CD4-positive, alpha-beta memory T cell (primary cell): ENCODE results near the gene CTDP1. TPM values are rescaled to one million over a fixed set of nuclear protein-coding genes. Genes with fewer than 3 reads are reported as not detected.

ENCODE experiments used
- CTCF ChIA-PET: fragments of 350-600 bp; sonication (Branson Sonifier 250); formaldehyde crosslinking; loops from one replicate; lab custom pipeline; 2021; ENCODE audit warnings: inconsistent platforms; ENCODE audit not compliant: partially characterized antibody; lab: Charles Lee
- POLR2A ChIA-PET: fragments of 350-600 bp; sonication (Branson Sonifier 250); formaldehyde crosslinking; loops from one replicate; lab custom pipeline; 2021; ENCODE audit not compliant: partially characterized antibody; lab: Charles Lee
- DNase-seq, 5 donors: peaks; one replicate each; pipeline versions ENCODE4 v3.0.0 to v3.0.0-alpha.2; 2020 to 2022; ENCODE audit warnings: mixed read lengths in 1 of 5
- H3K27ac ChIP-seq: one replicate; pipeline ENCODE4 v1.7.0; 2013; ENCODE audit warnings: low read depth, low read length
- H3K27me3 ChIP-seq: 2 replicates; pipeline ENCODE4 v1.7.0; 2013; ENCODE audit warnings: mild to moderate bottlenecking, low read length, moderate library complexity; ENCODE audit not compliant: insufficient read depth
- H3K36me3 ChIP-seq: 2 replicates; pipeline ENCODE4 v1.7.0; 2013; ENCODE audit warnings: mild to moderate bottlenecking, low read length, moderate library complexity; ENCODE audit not compliant: insufficient read depth
- H3K4me1 ChIP-seq: 2 replicates; pipeline ENCODE4 v1.7.0; 2013; ENCODE audit warnings: mild to moderate bottlenecking, low read length, moderate library complexity; ENCODE audit not compliant: insufficient read depth
- H3K4me3 ChIP-seq, 2 donors: one replicate each; pipeline ENCODE4 v1.7.0; 2013; ENCODE audit warnings: low read length in 2 of 2, mild to moderate bottlenecking in 1 of 2
- H3K9me3 ChIP-seq, 2 donors: one replicate each; pipeline ENCODE4 v1.7.0; 2013; ENCODE audit warnings: low read length in 2 of 2, control low read depth in 1 of 2; ENCODE audit not compliant: control insufficient read depth in 1 of 2
- H3K27ac Mint-ChIP-seq, 7 donors: one replicate each; pipeline ENCODE4 v1.8.0; 2020 to 2021; ENCODE audit warnings: mixed read lengths in 7 of 7, mild to moderate bottlenecking in 6 of 7, inconsistent platforms in 3 of 7, moderate library complexity in 3 of 7
- H3K27me3 Mint-ChIP-seq, 2 donors: one replicate each; pipeline ENCODE4 v1.8.0; 2020 to 2021; ENCODE audit warnings: mixed read lengths in 2 of 2
- H3K36me3 Mint-ChIP-seq, 2 donors: one replicate each; pipeline ENCODE4 v1.8.0; 2020 to 2021; ENCODE audit warnings: mixed read lengths in 2 of 2, inconsistent platforms in 1 of 2, mild to moderate bottlenecking in 1 of 2
- H3K4me1 Mint-ChIP-seq, 4 donors: one replicate each; pipeline ENCODE4 v1.8.0; 2020 to 2021; ENCODE audit warnings: mixed read lengths in 4 of 4, mild to moderate bottlenecking in 1 of 4
- H3K4me3 Mint-ChIP-seq, 8 donors: one replicate each; pipeline ENCODE4 v1.8.0; 2020 to 2021; ENCODE audit warnings: mixed read lengths in 8 of 8, mild to moderate bottlenecking in 7 of 8, moderate library complexity in 6 of 8, inconsistent platforms in 3 of 8
- H3K9me3 Mint-ChIP-seq, 8 donors: one replicate each; pipeline ENCODE4 v1.8.0; 2020 to 2021; ENCODE audit warnings: mixed read lengths in 8 of 8, mild to moderate bottlenecking in 5 of 8, inconsistent platforms in 3 of 8, moderate library complexity in 1 of 8
- intact Hi-C: fragments of 100-400 bp; cut with micrococcal nuclease; formaldehyde crosslinking; loops from one replicate; pipeline ENCODE4 v1.15.1; 2023
- polyA plus RNA-seq, 2 donors: library from polyadenylated mRNA; unstranded; fragments of 300-500 nt; fragmentation: Illumina TruSeq; gene quantifications; one replicate each; pipeline ENCODE4 v1.2.3, GENCODE V29; 2021
- total RNA-seq, 2 experiments: library from RNA; stranded (reverse); gene quantifications; one replicate each; pipeline ENCODE4 v1.2.3, GENCODE V29; 2021

The CTDP1 gene
- total and polyA plus RNA-seq, 4 experiments from 2014 or later, result 8.5 to 44.5 (median 36.4) TPM

- CTCF ChIA-PET, result no interaction called here
- H3K27me3 ChIP-seq, result no peaks in the 10 kb centered on the region
- Mint-ChIP-seq H3K4me3 (no peak overlapping the region), H3K36me3 (no peaks in the 10 kb centered on the region), H3K4me1 (no peaks in the 10 kb centered on the region), H3K9me3 (peaks cover 0 to 8% (median under 1%) of the 10 kb centered on the region in 8 donors), H3K27ac (no peak overlapping the region), H3K27me3 (peaks cover 13 to 19% of the 10 kb centered on the region in 2 donors)
- POLR2A ChIA-PET, result no interaction called here
- H3K4me1 ChIP-seq, result no peaks in the 10 kb centered on the region
- no peak for DNase-seq
- no peak overlapping the region for H3K27ac ChIP-seq
- H3K9me3 ChIP-seq, result no peaks in the 10 kb centered on the region
- H3K4me3 ChIP-seq, result no peak overlapping the region
- no peaks in the 10 kb centered on the region for H3K36me3 ChIP-seq
- intact Hi-C loops, result no loop called here
Observed at GRCh38 chr18:79781331-79781941, 101.8 kb downstream of the CTDP1 start.

- Histone ChIP-seq H3K9me3 (no peaks in the 10 kb centered on the region), H3K27me3 (no peaks in the 10 kb centered on the region), H3K4me1 (no peaks in the 10 kb centered on the region), H3K27ac (no peak overlapping the region), H3K36me3 (no peaks in the 10 kb centered on the region), H3K4me3 (no peak overlapping the region)
- DNase-seq, result no peak
- ChIA-PET POLR2A (no interaction called here), CTCF (no interaction called here)
- no peaks in the 10 kb centered on the region for H3K9me3 Mint-ChIP-seq
- no peak overlapping the region for H3K4me3 Mint-ChIP-seq
- no peaks in the 10 kb centered on the region for H3K36me3 Mint-ChIP-seq
- no peaks in the 10 kb centered on the region for H3K4me1 Mint-ChIP-seq
- peaks cover 10 to 17% of the 10 kb centered on the region in 2 donors for H3K27me3 Mint-ChIP-seq
- no peak overlapping the region for H3K27ac Mint-ChIP-seq
- intact Hi-C loops, result no loop called here
Observed at GRCh38 chr18:79782566-79783308, 103.1 kb downstream of the CTDP1 start.

GRCh38 chr18:79784071-79784913 is 104.7 kb downstream of the CTDP1 start:
- Histone ChIP-seq H3K27ac (no peak overlapping the region), H3K9me3 (no peaks in the 10 kb centered on the region), H3K36me3 (no peaks in the 10 kb centered on the region), H3K27me3 (no peaks in the 10 kb centered on the region), H3K4me3 (no peak overlapping the region), H3K4me1 (no peaks in the 10 kb centered on the region)
- Mint-ChIP-seq H3K4me1 (peaks cover 0 to 5% (median 0%) of the 10 kb centered on the region in 4 donors), H3K9me3 (peaks cover 0 to 2% (median 0%) of the 10 kb centered on the region in 8 donors), H3K27ac (peak overlapping the region in 1 of 7 donors; percentile 47), H3K36me3 (no peaks in the 10 kb centered on the region), H3K27me3 (peaks cover 13 to 25% of the 10 kb centered on the region in 2 donors), H3K4me3 (no peak overlapping the region)
- DNase-seq, result no peak
- ChIA-PET CTCF (no interaction called here), POLR2A (no interaction called here)
- intact Hi-C loops, result no loop called here

GRCh38 chr18:79784965-79785770 is 105.6 kb downstream of the CTDP1 start:
- Mint-ChIP-seq H3K27me3 (peaks cover 13 to 27% of the 10 kb centered on the region in 2 donors), H3K27ac (no peak overlapping the region), H3K4me1 (peaks cover 0 to 5% (median 0%) of the 10 kb centered on the region in 4 donors), H3K36me3 (no peaks in the 10 kb centered on the region), H3K4me3 (no peak overlapping the region), H3K9me3 (peaks cover 0 to 2% (median 0%) of the 10 kb centered on the region in 8 donors)
- no peak for DNase-seq
- no peak overlapping the region for H3K27ac ChIP-seq
- H3K9me3 ChIP-seq, result no peaks in the 10 kb centered on the region
- no peaks in the 10 kb centered on the region for H3K36me3 ChIP-seq
- intact Hi-C loops, result no loop called here
- ChIA-PET POLR2A (no interaction called here), CTCF (no interaction called here)
- H3K27me3 ChIP-seq, result no peaks in the 10 kb centered on the region
- H3K4me1 ChIP-seq, result no peaks in the 10 kb centered on the region
- H3K4me3 ChIP-seq, result no peak overlapping the region

- Mint-ChIP-seq H3K9me3 (peaks cover 0 to 2% (median 0%) of the 10 kb centered on the region in 8 donors), H3K27me3 (peaks cover 16 to 28% of the 10 kb centered on the region in 2 donors), H3K4me1 (peaks cover 0 to 5% (median 0%) of the 10 kb centered on the region in 4 donors), H3K36me3 (no peaks in the 10 kb centered on the region), H3K4me3 (no peak overlapping the region), H3K27ac (no peak overlapping the region)
- intact Hi-C loops, result no loop called here
- DNase-seq, result no peak
- Histone ChIP-seq H3K27ac (no peak overlapping the region), H3K9me3 (no peaks in the 10 kb centered on the region), H3K27me3 (no peaks in the 10 kb centered on the region), H3K36me3 (no peaks in the 10 kb centered on the region), H3K4me3 (no peak overlapping the region), H3K4me1 (no peaks in the 10 kb centered on the region)
- CTCF ChIA-PET, result no interaction called here
- POLR2A ChIA-PET, result no interaction called here
Observed at GRCh38 chr18:79785831-79786230, 106.2 kb downstream of the CTDP1 start.

GRCh38 chr18:79786304-79786703 is 106.7 kb downstream of the CTDP1 start:
- peaks cover 21 to 30% of the 10 kb centered on the region in 2 donors for H3K27me3 Mint-ChIP-seq
- H3K9me3 Mint-ChIP-seq, result peaks cover 0 to 2% (median 0%) of the 10 kb centered on the region in 8 donors
- H3K27ac Mint-ChIP-seq, result no peak overlapping the region
- no peaks in the 10 kb centered on the region for H3K27me3 ChIP-seq
- intact Hi-C loops, result no loop called here
- CTCF ChIA-PET, result no interaction called here
- POLR2A ChIA-PET, result no interaction called here
- no peak overlapping the region for H3K27ac ChIP-seq
- H3K4me1 ChIP-seq, result no peaks in the 10 kb centered on the region
- DNase-seq, result no peak
- H3K9me3 ChIP-seq, result no peaks in the 10 kb centered on the region
- no peaks in the 10 kb centered on the region for H3K36me3 Mint-ChIP-seq
- peaks cover 0 to 6% (median under 1%) of the 10 kb centered on the region in 4 donors for H3K4me1 Mint-ChIP-seq
- no peak overlapping the region for H3K4me3 ChIP-seq
- no peaks in the 10 kb centered on the region for H3K36me3 ChIP-seq
- H3K4me3 Mint-ChIP-seq, result no peak overlapping the region
